Gastrocnemius medialis (tissue), 4 donors: ENCODE measurements around the gene ZIM2. TPM values are rescaled to one million over a fixed set of nuclear protein-coding genes. Genes with fewer than 3 reads are reported as not detected.

Experiments used
- ATAC-seq, 2 donors: fragments of 150-250 bp; one replicate each; pipeline ENCODE4 v1.9.1; 2016
- DNase-seq, 2 donors: peaks; one replicate each; pipeline ENCODE4 v3.0.0-alpha.2; 2019
- H3K27ac ChIP-seq, 4 donors: fragments of 200-600 bp; sonication (generic); 1 replicate in 1 of 4; 2 replicates in 3 of 4; pipeline ENCODE4 v1.5.1; 2016 to 2018; ENCODE audit warnings: mild to moderate bottlenecking in 2 of 4, moderate library complexity in 1 of 4
- H3K27me3 ChIP-seq, 3 donors: fragments of 200-600 bp; sonication (generic) in 2 of 3; 1 replicate in 1 of 3; 2 replicates in 2 of 3; pipeline versions ENCODE4 v1.5.1 to v1.6.0; 2016 to 2019; ENCODE audit warnings: mild to moderate bottlenecking in 1 of 3, moderate library complexity in 1 of 3
- H3K36me3 ChIP-seq, 2 donors: fragments of 200-600 bp; sonication (generic) in 1 of 2; one replicate each; pipeline ENCODE4 v1.5.1; 2017 to 2018
- H3K4me1 ChIP-seq, 2 donors: fragments of 200-600 bp; sonication (generic) in 1 of 2; one replicate each; pipeline ENCODE4 v1.5.1; 2016 to 2017; ENCODE audit warnings: mild to moderate bottlenecking in 2 of 2
- H3K4me3 ChIP-seq, 4 donors: fragments of 200-600 bp; sonication (generic) in 3 of 4; 1 replicate in 1 of 4; 2 replicates in 3 of 4; pipeline ENCODE4 v1.5.1; 2016 to 2019; ENCODE audit warnings: mild to moderate bottlenecking in 2 of 4
- H3K9me3 ChIP-seq, 3 donors: fragments of 200-600 bp; sonication (generic) in 2 of 3; 1 replicate in 1 of 3; 2 replicates in 2 of 3; pipeline ENCODE4 v1.5.1; 2016 to 2019
- CTCF ChIP-seq, 5 experiments: fragments of 450-650 bp in 3 of 5; fragments of 200-600 bp in 2 of 5; sonication (generic) in 2 of 5; IDR thresholded peaks in 4 of 5; conservative IDR thresholded peaks in 1 of 5; 1 replicate in 4 of 5; 2 replicates in 1 of 5; pipeline ENCODE4 v1.5.1; 2016 to 2019; ENCODE audit warnings: antibody characterized with exemption in 5 of 5, mild to moderate bottlenecking in 3 of 5, moderate library complexity in 3 of 5
- POLR2A ChIP-seq, 2 donors: fragments of 450-650 bp; IDR thresholded peaks; one replicate each; pipeline ENCODE4 v1.6.1; 2017; ENCODE audit warnings: antibody characterized with exemption in 2 of 2, mild to moderate bottlenecking in 2 of 2, moderate library complexity in 2 of 2
- in situ Hi-C, 4 donors: fragments of 200-750 bp; cut with MboI; loops; one replicate each; pipeline versions ENCODE4 v1.15.0 to v1.8.0; 2017; ENCODE audit warnings: low sequenced_read_pairs in 4 of 4
- intact Hi-C: fragments of 100-400 bp; cut with DNase I; formaldehyde crosslinking; loops from one replicate; pipeline ENCODE4 v1.15.1; 2023; ENCODE audit warnings: low total_unique reads
- total RNA-seq, 4 donors: library from RNA; depleted of rRNA; stranded (reverse); fragments of >200 nt; gene quantifications; one replicate each; pipeline versions ENCODE4 v1.1.0 to v1.2.3, GENCODE V29; 2016

Gene ZIM2
- total RNA-seq, 4 donors from 2014 or later = 3.2 TPM; not detected in 3

- no peaks in the 10 kb centered on the region for H3K27me3 ChIP-seq
- in situ Hi-C loops (no loop called here), intact Hi-C loops (no loop called here)
- H3K36me3 ChIP-seq = no peaks in the 10 kb centered on the region
- H3K4me1 ChIP-seq = no peaks in the 10 kb centered on the region
- no peak overlapping the region for H3K4me3 ChIP-seq
- ATAC-seq (no peak), DNase-seq (no peak)
- H3K9me3 ChIP-seq = no peaks in the 10 kb centered on the region
- H3K27ac ChIP-seq = no peak overlapping the region
- no peak for TF ChIP-seq CTCF (IDR thresholded peaks at IDR 0.05 in 4 of 5, conservative IDR thresholded peaks at IDR 0.05 in 1 of 5)
- no peak for TF ChIP-seq POLR2A (IDR thresholded peaks at IDR 0.05)
Observed at GRCh38 chr19:56877069-56877715, 36.7 kb upstream of the ZIM2 start.

GRCh38 chr19:56875717-56876116 lies 35.2 kb upstream of the ZIM2 start:
- TF ChIP-seq POLR2A (IDR thresholded peaks at IDR 0.05) (no peak), CTCF (IDR thresholded peaks at IDR 0.05 in 4 of 5, conservative IDR thresholded peaks at IDR 0.05 in 1 of 5) (no peak)
- Histone ChIP-seq H3K9me3 (no peaks in the 10 kb centered on the region), H3K36me3 (no peaks in the 10 kb centered on the region), H3K27ac (no peak overlapping the region), H3K27me3 (no peaks in the 10 kb centered on the region), H3K4me1 (no peaks in the 10 kb centered on the region), H3K4me3 (no peak overlapping the region)
- intact Hi-C loops (no loop called here), in situ Hi-C loops (no loop called here)
- DNase-seq (no peak), ATAC-seq (no peak)

- TF ChIP-seq POLR2A (IDR thresholded peaks at IDR 0.05) = no peak
- no peak for TF ChIP-seq CTCF (IDR thresholded peaks at IDR 0.05 in 4 of 5, conservative IDR thresholded peaks at IDR 0.05 in 1 of 5)
- Histone ChIP-seq H3K36me3 (no peaks in the 10 kb centered on the region), H3K27ac (no peak overlapping the region), H3K9me3 (no peaks in the 10 kb centered on the region), H3K4me3 (no peak overlapping the region), H3K27me3 (no peaks in the 10 kb centered on the region), H3K4me1 (no peaks in the 10 kb centered on the region)
- intact Hi-C loops = no loop called here
- in situ Hi-C loops = no loop called here
- no peak for ATAC-seq
- DNase-seq = no peak
Observed at GRCh38 chr19:56874530-56874929, 34.0 kb upstream of the ZIM2 start.

GRCh38 chr19:56873493-56873892 lies 33.0 kb upstream of the ZIM2 start:
- Histone ChIP-seq H3K4me1 (no peaks in the 10 kb centered on the region), H3K9me3 (no peaks in the 10 kb centered on the region), H3K4me3 (no peak overlapping the region), H3K36me3 (no peaks in the 10 kb centered on the region), H3K27ac (no peak overlapping the region), H3K27me3 (no peaks in the 10 kb centered on the region)
- DNase-seq (no peak), ATAC-seq (no peak)
- no peak for TF ChIP-seq CTCF (IDR thresholded peaks at IDR 0.05 in 4 of 5, conservative IDR thresholded peaks at IDR 0.05 in 1 of 5)
- TF ChIP-seq POLR2A (IDR thresholded peaks at IDR 0.05) = no peak
- intact Hi-C loops = no loop called here
- in situ Hi-C loops = no loop called here

- Histone ChIP-seq H3K27me3 (no peaks in the 10 kb centered on the region), H3K36me3 (no peaks in the 10 kb centered on the region), H3K4me3 (no peak overlapping the region), H3K27ac (no peak overlapping the region), H3K4me1 (no peaks in the 10 kb centered on the region), H3K9me3 (no peaks in the 10 kb centered on the region)
- in situ Hi-C loops (no loop called here), intact Hi-C loops (no loop called here)
- TF ChIP-seq POLR2A (IDR thresholded peaks at IDR 0.05) = no peak
- TF ChIP-seq CTCF (IDR thresholded peaks at IDR 0.05 in 4 of 5, conservative IDR thresholded peaks at IDR 0.05 in 1 of 5) = no peak
- DNase-seq (no peak), ATAC-seq (no peak)
Observed at GRCh38 chr19:56869886-56870285, 29.4 kb upstream of the ZIM2 start.
